Psoas muscle (tissue), 8 donors: Measurements from ENCODE around the gene FOXA1. TPM values are rescaled to one million over a fixed set of nuclear protein-coding genes. Genes with fewer than 3 reads are reported as not detected.

Experiments used
- ATAC-seq, 4 donors: fragments of 200-7000 bp; cut with Tn5 transposase; one replicate each; pipeline ENCODE4 v1.9.1; 2020; ENCODE audit warnings: moderate library complexity in 3 of 4, mild to moderate bottlenecking in 2 of 4
- DNase-seq, 2 donors: peaks; one replicate each; pipeline ENCODE4 v3.0.0-alpha.2; 2020
- H3K27ac ChIP-seq: fragments of 200-600 bp; one replicate; pipeline ENCODE4 v1.8.0; 2022
- H3K27me3 ChIP-seq, 3 donors: fragments of 200-600 bp in 1 of 3; one replicate each; pipeline versions ENCODE4 v1.6.1 to v1.8.0; 2013 to 2022; ENCODE audit warnings: low read length in 2 of 3, mild to moderate bottlenecking in 2 of 3, moderate library complexity in 1 of 3; ENCODE audit not compliant: insufficient read depth in 3 of 3
- H3K36me3 ChIP-seq, 2 donors: fragments of 200-600 bp in 1 of 2; one replicate each; pipeline versions ENCODE4 v1.6.1 to v1.8.0; 2013 to 2022; ENCODE audit warnings: low read depth in 1 of 2, mild to moderate bottlenecking in 1 of 2, moderate library complexity in 1 of 2; ENCODE audit not compliant: insufficient read depth in 1 of 2
- H3K4me1 ChIP-seq: fragments of 200-600 bp; one replicate; pipeline ENCODE4 v1.8.0; 2022
- H3K4me3 ChIP-seq: fragments of 200-600 bp; one replicate; pipeline ENCODE4 v1.8.0; 2022; ENCODE audit warnings: mild to moderate bottlenecking
- H3K9me3 ChIP-seq: fragments of 200-600 bp; one replicate; pipeline ENCODE4 v1.8.0; 2022
- CTCF ChIP-seq: fragments of 200-600 bp; IDR thresholded peaks from one replicate; pipeline ENCODE4 v1.8.0; 2022; ENCODE audit warnings: antibody characterized with exemption
- WGBS, 3 donors: extraction: QIAGEN DNeasy Blood & Tissue Kit; methylation state at CpG; one replicate each; pipeline versions ENCODE4 v1.1.6 to v1.1.7; 2013; 5-methylcytosine and 5-hydroxymethylcytosine counted together
- intact Hi-C, 2 donors: fragments of 100-400 bp; cut with DNase I; formaldehyde crosslinking; loops; one replicate each; pipeline versions ENCODE4 v1.11.0 to v1.14.2; 2022
- polyA plus RNA-seq, 3 donors: library from polyadenylated mRNA; stranded (reverse); fragments of 200-250 nt; gene quantifications; one replicate each; pipeline ENCODE4 v1.2.3, GENCODE V29; 2013
- total RNA-seq, 4 donors: library from RNA; stranded (reverse); fragmentation: NEBNext Ultra II Directional in 2 of 4; extraction: Animal tissue kit (Norgen Biotek cat#: 25700) in 2 of 4; gene quantifications; one replicate each; pipeline versions ENCODE4 v1.2.1 to v1.2.4, GENCODE V29; 2021 to 2023
- donor health status: healthy with polysubstance abuse.
- donor health status: DM: no; HTN: no; CAD: no; lungs with moderate emphysema.
- donor health status: Bipolar disorder and iron deficiency.
- donor health status: healthy.
- donor health status: DM: yes; HTN: yes; CAD: no.
- donor health status: DM: no; HTN: no; CAD: no.
- donor health status: DM: no; HTN: no; CAD: no.
- donor health status: DM: yes; HTN: yes; CAD: no.

FOXA1 gene
- total and polyA plus RNA-seq, 7 donors = 0.01 TPM; not detected in 6

- DNase-seq (no peak), ATAC-seq (no peak)
- Histone ChIP-seq H3K4me1 (peaks cover 8% of the 10 kb centered on the region), H3K27ac (no peak overlapping the region), H3K4me3 (no peak overlapping the region), H3K9me3 (no peaks in the 10 kb centered on the region), H3K27me3 (peaks cover 5 to 99% (median 52%) of the 10 kb centered on the region in 3 donors), H3K36me3 (no peaks in the 10 kb centered on the region)
- 26 to 34% (median 34%) methylated on average over 6 of the region's 6 CpGs for WGBS, 3 donors
- no peak for TF ChIP-seq CTCF
- intact Hi-C loops = no loop called here
These were observed 6.4 kb downstream of the FOXA1 start for GRCh38 chr14:37588667-37588955.

- no peak overlapping the region for H3K27ac ChIP-seq
- TF ChIP-seq CTCF = no peak
- peaks cover 8% of the 10 kb centered on the region for H3K4me1 ChIP-seq
- ATAC-seq (no peak), DNase-seq (no peak)
- H3K9me3 ChIP-seq = no peaks in the 10 kb centered on the region
- 2 to 5% (median 4%) methylated on average over 53 to 63 of the region's 63 CpGs for WGBS, 3 donors
- intact Hi-C loops = no loop called here
- H3K27me3 ChIP-seq = peaks cover 5 to 98% (median 56%) of the 10 kb centered on the region in 3 donors
- peak overlapping the region; percentile 24 for H3K4me3 ChIP-seq
- no peaks in the 10 kb centered on the region for H3K36me3 ChIP-seq
These were observed 7.0 kb downstream of the FOXA1 start for GRCh38 chr14:37587881-37588666.

- DNase-seq (no peak), ATAC-seq (no peak)
- Histone ChIP-seq H3K36me3 (no peaks in the 10 kb centered on the region), H3K9me3 (no peaks in the 10 kb centered on the region), H3K27ac (no peak overlapping the region), H3K4me3 (no peak overlapping the region), H3K4me1 (peaks cover 8% of the 10 kb centered on the region), H3K27me3 (peaks cover 5 to 96% (median 49%) of the 10 kb centered on the region in 3 donors)
- TF ChIP-seq CTCF = no peak
- 13 to 19% (median 18%) methylated on average over 4 of the region's 4 CpGs for WGBS, 3 donors
- intact Hi-C loops = no loop called here
These were observed 7.8 kb downstream of the FOXA1 start for GRCh38 chr14:37587131-37587803.

GRCh38 chr14:37586797-37587130 lies 8.3 kb downstream of the FOXA1 start:
- no peak for TF ChIP-seq CTCF
- intact Hi-C loops = no loop called here
- no peaks in the 10 kb centered on the region for H3K36me3 ChIP-seq
- DNase-seq (no peak), ATAC-seq (no peak)
- H3K4me3 ChIP-seq = no peak overlapping the region
- no peak overlapping the region for H3K27ac ChIP-seq
- 3 to 4% (median 4%) methylated on average over 1 of the region's 1 CpG for WGBS, 3 donors
- peaks cover 8% of the 10 kb centered on the region for H3K4me1 ChIP-seq
- peaks cover 5 to 95% (median 44%) of the 10 kb centered on the region in 3 donors for H3K27me3 ChIP-seq
- H3K9me3 ChIP-seq = no peaks in the 10 kb centered on the region
